ENCODE data around the gene CTBP2. TPM values are rescaled to one million over a fixed set of nuclear protein-coding genes. Genes with fewer than 3 reads are reported as not detected.

Gene CTBP2
- total and polyA plus RNA-seq, 8 donors: 21.3 to 169 (median 61.6) TPM

- intact Hi-C loops (cut with DNase I; ENCODE audit: low total_unique reads): no loop called here
- peaks cover 0 to 8% (median 7%) of the 10 kb centered on the region in 4 donors for H3K36me3 ChIP-seq
These were observed 16.2 kb downstream of the CTBP2 start for GRCh38 chr10:125144206-125144605.

DNA sequence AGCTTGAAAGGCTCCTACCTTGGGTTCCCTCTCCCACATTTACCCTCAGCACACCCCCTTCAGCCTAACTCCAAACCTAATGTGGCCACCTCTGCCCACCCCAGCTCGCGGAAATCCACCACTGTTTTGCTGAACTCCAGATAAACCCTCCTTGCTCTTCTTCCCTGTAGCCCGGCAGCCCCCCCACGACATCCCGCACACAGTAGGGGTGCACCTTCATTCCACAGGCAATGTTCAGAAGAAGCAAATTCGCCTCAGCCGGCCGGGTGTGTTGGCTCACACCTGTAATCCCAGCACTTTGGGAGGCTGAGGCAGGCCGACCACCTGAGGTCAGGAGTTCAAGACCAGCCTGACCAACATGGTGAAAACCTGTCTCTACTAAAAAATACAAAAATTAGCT, 17.4 kb downstream of the CTBP2 start:
- H3K27ac ChIP-seq: no peak overlapping the region
- H3K27me3 ChIP-seq: no peaks in the 10 kb centered on the region
- no peaks in the 10 kb centered on the region for H3K9me3 ChIP-seq
- TF ChIP-seq POLR2AphosphoS5 (IDR thresholded peaks at IDR 0.05) (no peak), CTCF (IDR thresholded peaks at IDR 0.05) (no peak), EP300 (IDR thresholded peaks at IDR 0.05) (no peak), POLR2A (IDR thresholded peaks at IDR 0.05) (no peak)
- intact Hi-C loops (cut with DNase I; ENCODE audit: low total_unique reads): no loop called here
- 86 to 92% (median 86%) methylated on average over 9 of the region's 9 CpGs for WGBS, 5 donors
- no peak overlapping the region for H3K4me3 ChIP-seq
- peaks cover 56 to 89% (median 68%) of the 10 kb centered on the region in 4 donors for H3K4me1 ChIP-seq
- DNase-seq: no peak
- H3K36me3 ChIP-seq: peaks cover 3 to 8% (median 7%) of the 10 kb centered on the region in 4 donors

More at GRCh38 chr10:125144206-125144605, 16.2 kb downstream of the CTBP2 start:
- peaks cover 61 to 91% (median 72%) of the 10 kb centered on the region in 4 donors for H3K4me1 ChIP-seq
- H3K27me3 ChIP-seq: no peaks in the 10 kb centered on the region
- no peak overlapping the region for H3K4me3 ChIP-seq
- peak overlapping the region; percentile 43 to 100 (median 98) for H3K27ac ChIP-seq
- H3K9me3 ChIP-seq: no peaks in the 10 kb centered on the region
- WGBS, 5 donors: 20 to 40% (median 25%) methylated on average over 12 of the region's 12 CpGs
- TF ChIP-seq CTCF (IDR thresholded peaks at IDR 0.05): no peak
- no peak for TF ChIP-seq POLR2A (IDR thresholded peaks at IDR 0.05)
- TF ChIP-seq EP300 (IDR thresholded peaks at IDR 0.05): no peak
- TF ChIP-seq POLR2AphosphoS5 (IDR thresholded peaks at IDR 0.05): no peak
- no peak for DNase-seq

DNA sequence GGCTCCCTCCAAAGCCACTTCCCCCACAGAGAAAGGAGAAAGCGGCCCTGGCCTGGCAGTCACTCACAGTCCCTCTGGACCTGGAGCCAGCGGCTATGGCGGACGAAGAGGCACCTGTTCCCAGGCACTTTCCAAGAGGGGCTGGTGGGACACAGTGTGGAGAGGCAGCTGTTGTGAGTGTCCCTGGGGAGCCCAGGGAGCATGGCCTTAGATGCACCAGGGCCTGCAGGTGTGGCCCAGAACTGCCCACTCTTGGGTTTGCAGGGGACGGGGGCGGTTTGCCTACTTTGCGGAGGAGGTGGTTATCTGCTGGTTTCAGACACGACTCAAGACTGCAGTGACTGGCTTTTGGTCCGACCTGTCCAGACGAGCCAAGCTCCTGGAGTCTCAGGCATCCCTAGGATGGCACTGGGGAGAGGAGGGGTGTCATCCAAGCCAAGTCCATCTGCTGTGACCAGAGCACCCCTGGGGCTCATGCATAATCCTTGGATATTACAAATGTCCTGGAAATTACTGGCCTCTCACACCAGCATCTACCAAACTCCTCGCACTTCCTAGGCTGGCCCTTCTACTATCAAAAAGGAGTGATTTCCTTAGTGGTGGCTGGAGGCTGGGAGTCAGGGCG, 18.4 kb downstream of the CTBP2 start:
- Histone ChIP-seq H3K27me3 (no peaks in the 10 kb centered on the region), H3K36me3 (peaks cover 3 to 8% (median 7%) of the 10 kb centered on the region in 4 donors), H3K9me3 (no peaks in the 10 kb centered on the region), H3K4me3 (no peak overlapping the region), H3K4me1 (peaks cover 56 to 89% (median 68%) of the 10 kb centered on the region in 4 donors), H3K27ac (no peak overlapping the region)
- intact Hi-C loops (cut with DNase I; ENCODE audit: low total_unique reads): no loop called here
- TF ChIP-seq EP300 (IDR thresholded peaks at IDR 0.05) (no peak), POLR2A (IDR thresholded peaks at IDR 0.05) (no peak), POLR2AphosphoS5 (IDR thresholded peaks at IDR 0.05) (no peak), CTCF (IDR thresholded peaks at IDR 0.05) (no peak)
- no peak for DNase-seq
- 80 to 92% (median 88%) methylated on average over 11 to 12 of the region's 12 CpGs for WGBS, 5 donors

GRCh38 chr10:125141150-125141859, 19.1 kb downstream of the CTBP2 start:
- no peaks in the 10 kb centered on the region for H3K9me3 ChIP-seq
- WGBS, 5 donors: 80 to 90% (median 87%) methylated on average over 11 to 16 of the region's 16 CpGs
- DNase-seq: peak in 1 of 2 donors; percentile 2
- H3K36me3 ChIP-seq: peaks cover 3 to 8% (median 7%) of the 10 kb centered on the region in 4 donors
- TF ChIP-seq CTCF (IDR thresholded peaks at IDR 0.05) (no peak), POLR2AphosphoS5 (IDR thresholded peaks at IDR 0.05) (no peak), POLR2A (IDR thresholded peaks at IDR 0.05) (no peak), EP300 (IDR thresholded peaks at IDR 0.05) (no peak)
- no peak overlapping the region for H3K4me3 ChIP-seq
- no peak overlapping the region for H3K27ac ChIP-seq
- intact Hi-C loops (cut with DNase I; ENCODE audit: low total_unique reads): no loop called here
- H3K27me3 ChIP-seq: no peaks in the 10 kb centered on the region
- peaks cover 56 to 89% (median 68%) of the 10 kb centered on the region in 4 donors for H3K4me1 ChIP-seq

All from stomach (tissue), 9 donors.